Neuronal stem cell (in vitro differentiated cells): ENCODE measurements around the gene PIEZO1.

Source experiments
- DNase-seq: peaks from one replicate; pipeline ENCODE4 v3.0.0-alpha.2; 2013; ENCODE audit warnings: low spot score
- H2AFZ ChIP-seq: one replicate; pipeline ENCODE4 v1.6.1; 2013; ENCODE audit warnings: mild to moderate bottlenecking, low read length, inconsistent platforms
- H2AK5ac ChIP-seq: 2 replicates; pipeline ENCODE4 v1.6.1; 2013; ENCODE audit warnings: low read depth, mild to moderate bottlenecking, inconsistent platforms, low read length, moderate library complexity, mixed read lengths
- H2BK120ac ChIP-seq: 2 replicates; pipeline ENCODE4 v1.6.1; 2013; ENCODE audit warnings: low read depth, mild to moderate bottlenecking, inconsistent platforms, low read length, moderate library complexity, mixed read lengths
- H2BK12ac ChIP-seq: one replicate; pipeline ENCODE4 v1.6.1; 2013; ENCODE audit warnings: low read length, inconsistent platforms
- H2BK15ac ChIP-seq: 2 replicates; pipeline ENCODE4 v1.6.1; 2013; ENCODE audit warnings: mild to moderate bottlenecking, low read length, inconsistent platforms, mixed read lengths
- H2BK5ac ChIP-seq: one replicate; pipeline ENCODE4 v1.6.1; 2013; ENCODE audit warnings: inconsistent platforms, mild to moderate bottlenecking, low read length, moderate library complexity
- H3K14ac ChIP-seq: one replicate; pipeline ENCODE4 v1.6.1; 2013; ENCODE audit warnings: low read length, inconsistent platforms
- H3K18ac ChIP-seq: 2 replicates; pipeline ENCODE4 v1.6.1; 2013; ENCODE audit warnings: low read length, inconsistent platforms
- H3K23ac ChIP-seq: 2 replicates; pipeline ENCODE4 v1.6.1; 2013; ENCODE audit warnings: low read depth, mild to moderate bottlenecking, mixed read lengths, low read length, inconsistent platforms; ENCODE audit not compliant: poor library complexity
- H3K27ac ChIP-seq: replicated peaks from 3 replicates; pipeline ENCODE4 v1.5.1; 2013; ENCODE audit warnings: low read length, inconsistent platforms
- H3K27me3 ChIP-seq, 3 experiments: 2 replicates each; pipeline ENCODE4 v1.6.1; 2013; ENCODE audit warnings: low read length in 3 of 3, mild to moderate bottlenecking in 2 of 3, inconsistent platforms in 1 of 3, low read depth in 1 of 3, mixed read lengths in 1 of 3, moderate library complexity in 1 of 3; ENCODE audit not compliant: control insufficient read depth in 3 of 3, insufficient read depth in 3 of 3
- H3K36me3 ChIP-seq, 2 donors: replicated peaks in 1 of 2; 2 replicates each; pipeline ENCODE4 v1.6.1; 2013; ENCODE audit warnings: low read length in 2 of 2; ENCODE audit not compliant: control insufficient read depth in 2 of 2, insufficient read depth in 2 of 2
- H3K4ac ChIP-seq: 2 replicates; pipeline ENCODE4 v1.6.1; 2013; ENCODE audit warnings: inconsistent platforms, mild to moderate bottlenecking, low read length, moderate library complexity
- H3K4me1 ChIP-seq, 2 donors: 1 replicate in 1 of 2; 2 replicates in 1 of 2; pipeline ENCODE4 v1.6.1; 2013; ENCODE audit warnings: low read length in 2 of 2, low read depth in 1 of 2; ENCODE audit not compliant: control insufficient read depth in 2 of 2, insufficient read depth in 1 of 2
- H3K4me2 ChIP-seq: one replicate; pipeline ENCODE4 v1.6.1; 2013; ENCODE audit warnings: mild to moderate bottlenecking, low read length, inconsistent platforms; ENCODE audit not compliant: insufficient read depth, poor library complexity, severe bottlenecking
- H3K4me3 ChIP-seq, 2 donors: 2 replicates each; pipeline ENCODE4 v1.5.1; 2013; ENCODE audit warnings: low read length in 2 of 2, mild to moderate bottlenecking in 2 of 2, inconsistent platforms in 1 of 2, moderate library complexity in 1 of 2
- H3K79me1 ChIP-seq: one replicate; pipeline ENCODE4 v1.6.1; 2013; ENCODE audit warnings: low read depth, mild to moderate bottlenecking, inconsistent platforms, low read length, moderate library complexity
- H3K9ac ChIP-seq: one replicate; pipeline ENCODE4 v1.6.1; 2013; ENCODE audit warnings: mild to moderate bottlenecking, low read depth, low read length, inconsistent platforms; ENCODE audit not compliant: poor library complexity
- H3K9me3 ChIP-seq, 2 donors: replicated peaks in 1 of 2; 2 replicates each; pipeline versions ENCODE3 to v1.6.1; 2013; ENCODE audit warnings: low read length in 2 of 2, mild to moderate bottlenecking in 2 of 2, inconsistent platforms in 1 of 2, low read depth in 1 of 2, mixed read lengths in 1 of 2, moderate library complexity in 1 of 2; ENCODE audit not compliant: control insufficient read depth in 2 of 2, insufficient read depth in 1 of 2
- H4K8ac ChIP-seq: one replicate; pipeline ENCODE4 v1.6.1; 2013; ENCODE audit warnings: low read depth, mild to moderate bottlenecking, inconsistent platforms, low read length, moderate library complexity
- H4K91ac ChIP-seq: one replicate; pipeline ENCODE4 v1.6.1; 2013; ENCODE audit warnings: low read length, low read depth, mild to moderate bottlenecking, inconsistent platforms; ENCODE audit not compliant: poor library complexity
- WGBS, 2 donors: extraction: QIAGEN DNeasy Blood & Tissue Kit; methylation state at CpG; one replicate each; pipeline ENCODE4 v1.1.7; 2013; ENCODE audit warnings: missing lambda C conversion rate in 2 of 2, mixed read lengths in 1 of 2; ENCODE audit not compliant: insufficient read length in 2 of 2, insufficient replicate concordance in 1 of 2; ENCODE audit errors: extremely low coverage in 2 of 2; 5-methylcytosine and 5-hydroxymethylcytosine counted together

The PIEZO1 gene

DNA sequence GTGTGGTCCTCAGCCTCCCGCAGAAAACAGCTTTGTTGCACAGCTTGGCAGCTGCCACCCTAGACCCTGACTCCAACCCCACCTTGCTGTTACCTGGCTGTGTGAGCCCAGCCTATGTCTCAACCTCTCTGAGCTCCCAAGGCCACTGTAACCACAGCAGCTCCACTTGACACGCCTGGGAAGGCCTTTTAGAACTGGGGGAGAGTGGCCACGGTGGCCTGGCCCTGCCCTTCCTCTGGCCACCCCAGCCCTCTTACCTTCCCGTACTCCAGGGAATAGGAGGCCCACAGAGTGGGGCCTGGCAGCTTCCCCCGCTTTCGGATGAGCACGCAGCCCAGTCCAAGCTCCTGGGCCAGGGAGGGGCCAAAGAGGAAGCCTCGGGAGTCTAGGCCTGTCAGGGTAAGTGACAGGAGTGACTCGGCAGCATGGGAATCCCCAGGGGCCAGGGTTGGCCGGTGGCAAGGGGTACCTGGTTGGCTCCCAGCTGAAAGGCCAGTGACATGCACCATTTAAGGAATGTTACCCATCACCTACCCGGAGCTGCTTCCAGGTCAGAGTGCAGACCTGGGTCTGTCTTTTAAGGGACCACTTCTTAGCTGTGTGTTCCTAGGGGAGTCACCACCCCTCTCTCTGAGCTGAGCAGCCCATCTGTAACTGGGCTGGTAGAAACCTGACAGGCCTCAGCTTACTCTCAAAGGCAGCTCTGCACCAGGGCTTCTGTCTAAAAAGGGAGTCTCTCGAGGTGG lies 25.3 kb upstream of the PIEZO1 start:
- no CpG with 5 or more reads among the region's 12 CpGs for WGBS, 2 donors
- peaks cover 10 to 11% of the 10 kb centered on the region in 2 donors for H3K4me1 ChIP-seq
- no peak overlapping the region for H3K4ac ChIP-seq
- H2BK5ac ChIP-seq: no peak overlapping the region
- no peak overlapping the region for H3K14ac ChIP-seq
- H2AFZ ChIP-seq: no peak overlapping the region
- H3K23ac ChIP-seq: peak overlapping the region; percentile 22
- H3K4me2 ChIP-seq: peak overlapping the region; percentile 85
- peak overlapping the region; percentile 93 for H3K9ac ChIP-seq
- H3K4me3 ChIP-seq: peak overlapping the region; percentile 77 to 88
- H2BK15ac ChIP-seq: peak overlapping the region; percentile 85
- no peaks in the 10 kb centered on the region for H3K27me3 ChIP-seq
- H4K8ac ChIP-seq: no peak overlapping the region
- H3K27ac ChIP-seq: peak overlapping the region; percentile 43
- no peak overlapping the region for H2BK120ac ChIP-seq
- H2BK12ac ChIP-seq: no peak overlapping the region
- H2AK5ac ChIP-seq: peak overlapping the region; percentile 96
- H3K9me3 ChIP-seq: peaks cover 2 to 8% of the 10 kb centered on the region in 2 donors
- H3K79me1 ChIP-seq: peaks cover 39% of the 10 kb centered on the region
- peaks cover 47 to 52% of the 10 kb centered on the region in 2 donors for H3K36me3 ChIP-seq
- H4K91ac ChIP-seq: no peak overlapping the region
- no peak for DNase-seq
- H3K18ac ChIP-seq: peak overlapping the region; percentile 27

DNA sequence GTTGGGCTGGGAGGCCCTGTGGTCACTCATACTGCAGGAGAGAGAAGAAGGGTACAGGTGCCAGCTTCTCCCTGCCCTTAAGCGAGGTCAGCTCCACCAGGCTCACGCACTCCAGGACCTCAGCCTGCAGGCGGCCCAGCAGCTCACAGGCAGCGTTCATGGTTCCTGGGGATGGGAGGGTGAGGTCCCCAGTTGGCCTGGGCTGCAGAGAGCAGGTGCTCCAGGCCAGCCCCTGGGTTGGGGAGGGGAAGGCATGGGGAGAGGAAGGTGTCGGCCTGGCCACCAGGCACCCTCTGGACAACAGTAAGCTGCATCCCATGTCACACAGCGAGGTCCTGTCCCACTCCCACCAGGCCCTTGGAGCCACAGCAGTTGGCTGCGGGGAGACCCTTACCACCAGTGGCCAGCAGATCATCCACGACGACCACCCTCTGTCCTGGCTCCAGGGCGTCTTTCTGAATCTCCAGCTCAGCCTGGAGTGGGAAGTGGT lies 24.7 kb upstream of the PIEZO1 start:
- Histone ChIP-seq H3K23ac (peak overlapping the region; percentile 22), H3K9me3 (peaks cover 2 to 8% of the 10 kb centered on the region in 2 donors), H3K9ac (peak overlapping the region; percentile 38), H3K27ac (peak overlapping the region; percentile 43), H2AFZ (no peak overlapping the region), H3K18ac (no peak overlapping the region), H2AK5ac (peak overlapping the region; percentile 6), H4K91ac (no peak overlapping the region), H3K14ac (no peak overlapping the region), H2BK120ac (no peak overlapping the region), H3K4me3 (peak overlapping the region in 1 of 2 donors; percentile 77), H3K27me3 (no peaks in the 10 kb centered on the region), H2BK5ac (no peak overlapping the region), H3K4ac (no peak overlapping the region), H4K8ac (no peak overlapping the region), H3K36me3 (peaks cover 52 to 58% of the 10 kb centered on the region in 2 donors), H3K4me1 (peaks cover 14% of the 10 kb centered on the region in 2 donors), H2BK12ac (no peak overlapping the region), H2BK15ac (no peak overlapping the region), H3K4me2 (no peak overlapping the region), H3K79me1 (peaks cover 44% of the 10 kb centered on the region)
- no CpG with 5 or more reads among the region's 10 CpGs for WGBS, 2 donors
- DNase-seq: no peak

DNA sequence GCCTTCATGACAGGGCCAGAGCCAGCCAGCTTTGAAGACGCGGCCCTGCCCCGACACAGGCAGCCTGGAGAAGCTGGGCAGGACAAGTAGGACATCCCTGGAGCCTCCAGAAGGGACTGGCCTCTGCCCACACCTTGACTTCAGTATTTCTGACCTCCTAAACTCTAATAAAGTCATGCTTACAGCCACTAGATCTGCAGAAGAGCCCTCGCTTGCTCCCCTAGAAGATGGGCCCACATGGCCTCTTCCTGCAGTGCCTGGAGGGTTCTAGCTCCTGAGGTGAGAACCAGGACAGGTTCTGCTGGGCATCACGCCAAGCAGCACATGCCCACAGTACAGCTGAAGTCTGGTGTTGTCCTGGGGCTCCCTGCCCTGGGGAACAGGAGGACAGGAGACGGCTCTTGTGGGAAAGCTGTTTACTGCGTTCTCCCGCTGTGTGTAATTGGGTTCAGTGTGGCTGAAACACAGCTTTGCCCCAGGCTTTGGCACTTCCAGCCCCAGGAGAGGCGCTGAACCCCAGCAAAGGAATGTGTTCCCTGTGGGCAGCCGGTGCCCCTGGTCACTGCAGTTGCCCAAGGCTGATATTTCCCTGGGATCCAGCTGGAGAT lies 24.2 kb upstream of the PIEZO1 start:
- no peak overlapping the region for H3K18ac ChIP-seq
- H3K9ac ChIP-seq: no peak overlapping the region
- H2BK5ac ChIP-seq: no peak overlapping the region
- peaks cover 52 to 62% of the 10 kb centered on the region in 2 donors for H3K36me3 ChIP-seq
- peaks cover 50% of the 10 kb centered on the region for H3K79me1 ChIP-seq
- H3K4ac ChIP-seq: no peak overlapping the region
- no peak overlapping the region for H2BK15ac ChIP-seq
- H3K4me1 ChIP-seq: peaks cover 17 to 19% of the 10 kb centered on the region in 2 donors
- no peak overlapping the region for H3K14ac ChIP-seq
- no peak for DNase-seq
- H2BK12ac ChIP-seq: no peak overlapping the region
- no peaks in the 10 kb centered on the region for H3K27me3 ChIP-seq
- no peak overlapping the region for H4K91ac ChIP-seq
- no peak overlapping the region for H2AFZ ChIP-seq
- H3K23ac ChIP-seq: peak overlapping the region; percentile 22
- no peak overlapping the region for H4K8ac ChIP-seq
- H3K27ac ChIP-seq: no peak overlapping the region
- no peak overlapping the region for H2BK120ac ChIP-seq
- peaks cover 2 to 8% of the 10 kb centered on the region in 2 donors for H3K9me3 ChIP-seq
- no peak overlapping the region for H3K4me3 ChIP-seq
- H3K4me2 ChIP-seq: no peak overlapping the region
- WGBS, 2 donors: no CpG with 5 or more reads among the region's 10 CpGs
- H2AK5ac ChIP-seq: no peak overlapping the region
